Renal cortex interstitium (tissue), 11 donors: Measurements from ENCODE around the gene TMEM200B. TPM values are rescaled to one million over a fixed set of nuclear protein-coding genes. Genes with fewer than 3 reads are reported as not detected.
"Not testable (repeated sequence)": the region's sequence is repeated elsewhere in the genome, so short reads cannot be mapped to it uniquely, and the experiment has no call there.

Experiments
- DNase-seq, 11 donors: peaks; one replicate each; pipeline ENCODE4 v3.0.0-alpha.2; 2013; ENCODE audit warnings: low read depth in 9 of 11, low spot score in 4 of 11; ENCODE audit errors: extremely low read depth in 1 of 11
- polyA plus RNA-seq, 3 donors: library from polyadenylated mRNA; unstranded; fragments of 120-200 nt; gene quantifications; one replicate each; pipeline ENCODE4 v1.2.1, GENCODE V29; 2013; ENCODE audit not compliant: insufficient read length in 3 of 3

Gene TMEM200B
- polyA plus RNA-seq, 3 donors: 16.1 to 17.5 (median 16.4) TPM

- DNase-seq: peak in 2 of 11 donors; percentile 20 to 22
Measured at GRCh38 chr1:29121516-29121935, 2.2 kb downstream of the TMEM200B start.

GRCh38 chr1:29120947-29121485, 2.7 kb downstream of the TMEM200B start:
- DNase-seq: peak in 4 of 11 donors; percentile 35 to 56 (median 49)

DNA sequence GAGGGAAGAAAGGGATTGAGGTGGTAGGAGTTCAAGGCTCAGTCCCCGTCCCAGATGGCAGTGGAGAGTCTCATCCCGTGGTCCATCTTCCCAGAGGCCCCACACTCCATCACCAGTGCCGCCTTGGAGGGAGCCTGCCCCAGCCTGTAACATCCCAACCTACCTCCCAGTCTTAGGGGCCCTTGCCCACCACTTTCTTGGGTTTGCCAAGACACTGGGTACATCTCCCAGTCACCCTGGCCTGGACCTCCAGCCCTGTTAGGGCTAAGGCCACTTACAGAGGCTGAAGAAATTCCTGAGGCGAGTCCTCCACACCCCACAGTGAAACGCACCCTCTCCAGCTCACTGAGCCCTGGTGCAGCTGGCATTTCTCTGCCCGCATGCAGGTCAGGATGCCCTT, 3.3 kb downstream of the TMEM200B start:
- no peak for DNase-seq

GRCh38 chr1:29119121-29119929, 4.4 kb downstream of the TMEM200B start:
- DNase-seq: no peak

DNA sequence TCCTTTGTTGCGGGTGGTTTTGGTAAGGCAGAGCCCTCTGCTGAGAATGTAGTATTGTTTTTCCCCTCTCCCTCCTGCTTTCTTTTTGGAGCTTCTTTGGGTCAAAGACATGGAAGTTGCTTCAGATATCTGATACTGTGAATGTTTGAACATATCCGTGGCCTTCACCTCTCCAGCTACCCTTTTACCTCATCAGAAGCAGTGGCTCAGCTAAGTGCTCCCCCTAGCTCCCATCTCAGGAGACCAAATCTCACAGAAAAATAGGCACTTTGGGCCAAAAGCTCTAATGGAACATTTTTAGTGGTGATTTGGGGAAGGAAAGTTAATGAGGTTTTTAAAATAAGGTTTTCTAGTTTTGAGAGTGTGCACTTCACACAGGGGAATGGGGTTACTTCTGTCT, 6.3 kb downstream of the TMEM200B start:
- DNase-seq: no peak

DNA sequence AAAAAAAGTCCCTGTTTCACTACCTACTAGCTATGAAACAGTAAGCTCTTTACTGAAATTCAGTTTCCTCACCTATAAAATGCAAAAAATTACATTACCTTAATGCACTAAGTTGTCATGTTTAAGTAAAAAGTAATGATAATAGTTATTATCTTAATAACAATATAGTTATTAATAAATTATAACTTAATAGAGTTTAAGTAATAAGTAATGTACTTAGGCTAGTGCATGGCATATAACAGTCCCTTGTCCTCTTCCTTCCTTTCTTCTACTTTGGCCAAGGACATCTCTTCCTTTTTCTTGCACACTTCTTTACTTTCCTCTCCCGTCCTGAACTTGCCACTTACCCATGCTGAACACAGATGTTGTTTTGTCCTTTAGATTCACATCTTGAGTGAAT, 9.0 kb downstream of the TMEM200B start:
- no peak for DNase-seq

GRCh38 chr1:29113413-29114117, 10.1 kb downstream of the TMEM200B start:
- no peak for DNase-seq

GRCh38 chr1:29112705-29113412, 10.8 kb downstream of the TMEM200B start:
- DNase-seq: no peak

DNA sequence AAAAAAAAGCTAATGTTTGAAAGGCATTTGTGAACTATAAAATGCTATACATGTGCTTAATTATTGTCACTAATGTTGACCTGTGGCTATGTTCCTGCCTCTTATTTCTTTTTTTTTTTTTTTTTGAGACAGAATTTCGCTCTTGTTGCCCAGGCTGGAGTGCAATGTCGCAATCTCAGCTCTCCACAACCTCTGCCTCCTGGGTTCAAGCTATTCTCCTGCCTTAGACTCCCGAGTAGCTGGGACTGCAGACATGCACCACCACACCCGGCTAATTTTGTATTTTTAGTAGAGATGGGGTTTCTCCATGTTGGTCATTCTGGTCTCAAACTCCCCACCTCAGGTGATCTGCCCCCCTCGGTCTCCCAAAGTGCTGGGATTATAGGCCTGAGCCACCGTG, 15.7 kb downstream of the TMEM200B start:
- not testable (repeated sequence) for DNase-seq

DNA sequence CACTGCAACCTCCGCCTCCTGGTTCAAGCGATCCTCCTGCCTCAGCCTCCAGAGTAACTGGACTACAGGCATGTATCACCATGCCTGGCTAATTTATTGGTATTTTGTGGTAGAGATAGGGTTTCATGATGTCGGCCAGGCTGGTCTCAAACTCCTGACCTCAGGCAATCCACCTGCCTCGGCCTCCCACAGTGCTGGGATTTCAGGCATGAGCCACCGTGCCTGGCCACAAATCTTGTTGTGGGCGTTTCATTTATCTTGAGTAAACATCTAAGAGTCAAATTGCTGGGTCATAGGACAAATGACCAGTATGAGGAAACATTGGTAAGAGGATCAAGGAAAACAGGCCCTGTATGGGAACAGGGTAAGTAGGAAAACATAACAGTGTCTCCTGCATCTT, 17.9 kb downstream of the TMEM200B start:
- no peak for DNase-seq

DNA sequence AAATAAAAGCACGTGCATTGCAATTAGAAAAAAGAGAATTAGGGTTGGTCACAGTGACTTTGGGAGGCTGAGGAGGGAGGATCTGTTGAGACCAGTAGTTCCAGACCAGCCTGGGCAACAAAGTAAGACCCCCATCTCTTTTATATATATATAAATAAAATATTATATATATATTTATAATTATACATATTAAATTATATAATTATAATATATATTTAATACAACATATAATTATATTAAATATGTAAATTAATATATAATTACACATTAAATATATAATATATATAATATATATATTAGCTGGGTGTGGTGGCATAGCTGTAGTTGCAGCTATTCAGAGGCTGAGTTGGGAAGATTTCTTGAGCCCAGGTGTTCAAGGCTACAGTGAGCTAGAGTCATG, 23.2 kb downstream of the TMEM200B start:
- no peak for DNase-seq

DNA sequence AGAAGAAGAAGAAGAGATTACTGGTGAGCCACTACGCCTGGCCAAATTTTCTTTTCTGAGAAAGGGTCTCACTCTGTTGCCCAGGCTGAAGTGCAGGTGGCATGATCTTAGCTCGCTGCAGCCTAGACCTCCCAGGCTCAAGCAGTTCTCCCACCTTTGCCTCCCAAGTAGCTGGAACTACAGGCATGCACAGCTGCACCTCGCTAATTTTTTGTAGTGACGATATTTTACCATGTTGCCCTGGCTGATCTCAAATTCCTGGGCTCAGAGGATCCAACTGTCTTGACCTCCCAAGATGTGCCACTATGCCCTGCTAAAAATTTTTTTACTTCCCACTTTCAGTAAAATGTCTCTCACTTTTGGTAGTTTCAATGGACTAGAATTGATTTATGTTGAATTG, 24.4 kb downstream of the TMEM200B start:
- DNase-seq: no peak

GRCh38 chr1:29096231-29096886, 27.3 kb downstream of the TMEM200B start:
- peak in 2 of 11 donors; percentile 10 to 36 for DNase-seq

- no peak for DNase-seq
Measured at GRCh38 chr1:29094954-29095353, 28.7 kb downstream of the TMEM200B start.

DNA sequence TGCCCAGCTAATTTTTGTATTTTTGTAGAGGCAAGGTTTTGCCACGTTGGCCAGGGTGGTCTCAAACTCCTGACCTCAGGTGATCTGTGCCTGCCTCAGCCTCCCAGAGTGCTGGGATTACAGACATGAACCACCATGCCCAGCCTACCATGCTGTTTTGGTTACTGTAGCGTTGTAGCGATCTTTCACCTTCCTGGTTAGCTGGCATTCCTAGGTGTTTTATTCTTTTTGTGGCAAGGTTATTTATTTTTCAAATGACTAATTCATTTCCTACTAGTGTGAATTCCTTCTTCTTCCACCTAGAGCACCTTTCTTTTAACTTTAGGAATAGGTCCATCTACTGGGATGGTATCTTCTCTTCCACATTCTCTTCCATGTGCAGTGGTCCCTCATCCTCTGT, 29.3 kb downstream of the TMEM200B start:
- DNase-seq: no peak

GRCh38 chr1:29092704-29093103, 31.0 kb downstream of the TMEM200B start:
- not testable (repeated sequence) for DNase-seq

GRCh38 chr1:29090937-29091618, 32.6 kb downstream of the TMEM200B start:
- no peak for DNase-seq

GRCh38 chr1:29084196-29084521, 39.5 kb downstream of the TMEM200B start:
- DNase-seq: no peak
